Gastroesophageal sphincter (tissue), 3 donors: ENCODE results near the gene ZNF362.

Experiments used
- CTCF ChIP-seq, 4 experiments: fragments of 200-600 bp in 2 of 4; fragments of 450-650 bp in 2 of 4; sonication (generic) in 1 of 4; IDR thresholded peaks; one replicate each; pipeline ENCODE4 v1.5.1; 2017 to 2019; ENCODE audit warnings: antibody characterized with exemption in 4 of 4, mild to moderate bottlenecking in 2 of 4, moderate library complexity in 2 of 4
- EP300 ChIP-seq: sonication (generic); formaldehyde crosslinking; IDR thresholded peaks from one replicate; pipeline ENCODE4 v1.6.1; 2017; ENCODE audit warnings: antibody characterized with exemption, mild to moderate bottlenecking
- POLR2A ChIP-seq, 2 donors: fragments of 450-650 bp; IDR thresholded peaks; one replicate each; pipeline ENCODE4 v1.6.1; 2017; ENCODE audit warnings: antibody characterized with exemption in 2 of 2, mild to moderate bottlenecking in 2 of 2, moderate library complexity in 1 of 2

- TF ChIP-seq CTCF (IDR thresholded peaks at IDR 0.05): no peak
- TF ChIP-seq POLR2A (IDR thresholded peaks at IDR 0.05): no peak
- no peak for TF ChIP-seq EP300
Observed at GRCh38 chr1:33272930-33273329, 16.6 kb downstream of the ZNF362 start.
